Mesothelial cell of epicardium (in vitro differentiated cells): ENCODE data around the gene DYNC2LI1. TPM values are rescaled to one million over a fixed set of nuclear protein-coding genes. Genes with fewer than 3 reads are reported as not detected.

Experiments
- DNase-seq, 2 experiments: peaks; one replicate each; pipeline ENCODE4 v3.0.0; 2021; ENCODE audit warnings: low spot score in 2 of 2; ENCODE audit not compliant: unreplicated experiment in 2 of 2
- H3K27ac Mint-ChIP-seq: 2 replicates; pipeline ENCODE4 v1.8.0; 2021; ENCODE audit warnings: mixed read lengths
- H3K27me3 Mint-ChIP-seq: 2 replicates; pipeline ENCODE4 v1.8.0; 2021; ENCODE audit warnings: low read depth, mixed read lengths
- H3K36me3 Mint-ChIP-seq: 2 replicates; pipeline ENCODE4 v1.8.0; 2021; ENCODE audit warnings: mixed read lengths
- H3K4me1 Mint-ChIP-seq: 2 replicates; pipeline ENCODE4 v1.8.0; 2021; ENCODE audit warnings: mixed read lengths
- H3K4me3 Mint-ChIP-seq: 2 replicates; pipeline ENCODE4 v1.8.0; 2021; ENCODE audit warnings: mild to moderate bottlenecking, moderate library complexity, mixed read lengths
- H3K9me3 Mint-ChIP-seq: 2 replicates; pipeline ENCODE4 v1.8.0; 2021; ENCODE audit warnings: mixed read lengths
- CTCF ChIP-seq: fragments of 200-600 bp; sonication (generic); IDR thresholded peaks from one replicate; pipeline ENCODE4 v1.5.0; 2021; ENCODE audit warnings: antibody characterized with exemption; ENCODE audit not compliant: unreplicated experiment
- total RNA-seq: library from RNA; stranded (reverse); gene quantifications from 3 replicates; pipeline ENCODE4 v1.2.1, GENCODE V29; 2021

The DYNC2LI1 gene
- total RNA-seq, 1 donor from 2014 or later, result 30.7 TPM

DNA sequence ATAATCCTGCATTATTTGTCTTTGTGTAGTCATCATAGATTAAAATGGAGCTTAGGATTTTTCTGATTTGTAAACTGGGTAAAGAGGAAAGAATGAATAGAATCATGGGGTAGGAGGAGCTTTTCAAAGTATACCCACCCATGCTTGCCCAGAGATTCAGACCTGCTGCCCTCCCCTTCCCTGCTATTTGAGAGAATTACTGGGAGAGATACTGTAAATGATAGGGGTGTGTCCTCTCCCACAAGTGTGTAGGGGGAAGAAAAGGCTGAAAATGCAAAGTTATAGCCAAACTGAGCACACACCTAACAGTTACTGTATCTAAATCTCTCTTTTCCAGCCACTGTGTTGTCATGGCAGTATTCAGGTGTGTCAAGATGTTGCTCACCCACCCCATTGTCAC lies 21.5 kb upstream of the DYNC2LI1 start:
- no peak for DNase-seq
- TF ChIP-seq CTCF, result no peak
- H3K9me3 Mint-ChIP-seq, result no peaks in the 10 kb centered on the region
- no peak overlapping the region for H3K27ac Mint-ChIP-seq
- no peaks in the 10 kb centered on the region for H3K36me3 Mint-ChIP-seq
- H3K4me3 Mint-ChIP-seq, result no peak overlapping the region
- peaks cover 2% of the 10 kb centered on the region for H3K4me1 Mint-ChIP-seq
- H3K27me3 Mint-ChIP-seq, result no peaks in the 10 kb centered on the region

- Mint-ChIP-seq H3K4me1 (peaks cover 7% of the 10 kb centered on the region), H3K9me3 (no peaks in the 10 kb centered on the region), H3K4me3 (no peak overlapping the region), H3K27me3 (no peaks in the 10 kb centered on the region), H3K27ac (no peak overlapping the region), H3K36me3 (no peaks in the 10 kb centered on the region)
- DNase-seq, result no peak
- no peak for TF ChIP-seq CTCF
These were observed 19.7 kb upstream of the DYNC2LI1 start for GRCh38 chr2:43754180-43754579.

- Mint-ChIP-seq H3K27ac (peak overlapping the region; percentile 29), H3K27me3 (no peaks in the 10 kb centered on the region), H3K9me3 (no peaks in the 10 kb centered on the region), H3K36me3 (no peaks in the 10 kb centered on the region), H3K4me3 (no peak overlapping the region), H3K4me1 (peaks cover 6% of the 10 kb centered on the region)
- TF ChIP-seq CTCF, result no peak
- DNase-seq, result no peak
These were observed 15.1 kb upstream of the DYNC2LI1 start for GRCh38 chr2:43758739-43759138.

DNA sequence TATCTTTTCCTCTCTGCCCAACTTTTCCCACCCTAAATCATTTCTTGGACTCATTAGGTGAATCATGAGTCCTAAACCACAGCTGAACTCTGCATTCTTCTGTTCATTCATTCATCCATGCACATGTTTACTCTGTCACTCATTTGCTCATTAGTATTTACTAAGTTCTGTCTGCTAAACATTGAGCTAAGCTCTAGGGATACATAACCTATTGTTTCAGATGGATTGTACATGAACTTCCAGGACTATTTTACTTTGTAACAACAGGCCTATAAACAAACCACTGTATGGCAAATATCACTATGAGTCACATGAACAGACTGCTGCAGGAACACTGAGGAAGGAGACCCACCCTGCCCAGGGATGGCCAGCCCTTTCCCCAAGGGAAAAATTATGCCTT lies 14.6 kb upstream of the DYNC2LI1 start:
- no peaks in the 10 kb centered on the region for H3K27me3 Mint-ChIP-seq
- TF ChIP-seq CTCF, result no peak
- no peaks in the 10 kb centered on the region for H3K36me3 Mint-ChIP-seq
- peaks cover 6% of the 10 kb centered on the region for H3K4me1 Mint-ChIP-seq
- H3K27ac Mint-ChIP-seq, result no peak overlapping the region
- no peak for DNase-seq
- H3K9me3 Mint-ChIP-seq, result no peaks in the 10 kb centered on the region
- no peak overlapping the region for H3K4me3 Mint-ChIP-seq

- H3K27ac Mint-ChIP-seq, result no peak overlapping the region
These were observed 11.6 kb upstream of the DYNC2LI1 start for GRCh38 chr2:43762286-43762685.

More at GRCh38 chr2:43762286-43762685, 11.6 kb upstream of the DYNC2LI1 start:
- Mint-ChIP-seq H3K36me3 (peaks cover 3% of the 10 kb centered on the region), H3K9me3 (no peaks in the 10 kb centered on the region), H3K4me3 (no peak overlapping the region), H3K4me1 (peaks cover 6% of the 10 kb centered on the region), H3K27me3 (peaks cover 4% of the 10 kb centered on the region)
- DNase-seq, result no peak
- TF ChIP-seq CTCF, result no peak
